ENCODE results near the gene ARHGAP26. TPM values are rescaled to one million over a fixed set of nuclear protein-coding genes. Genes with fewer than 3 reads are reported as not detected.

ARHGAP26 gene
- polyA plus RNA-seq, 3 donors = 26.5 to 56.8 (median 28.7) TPM

DNA sequence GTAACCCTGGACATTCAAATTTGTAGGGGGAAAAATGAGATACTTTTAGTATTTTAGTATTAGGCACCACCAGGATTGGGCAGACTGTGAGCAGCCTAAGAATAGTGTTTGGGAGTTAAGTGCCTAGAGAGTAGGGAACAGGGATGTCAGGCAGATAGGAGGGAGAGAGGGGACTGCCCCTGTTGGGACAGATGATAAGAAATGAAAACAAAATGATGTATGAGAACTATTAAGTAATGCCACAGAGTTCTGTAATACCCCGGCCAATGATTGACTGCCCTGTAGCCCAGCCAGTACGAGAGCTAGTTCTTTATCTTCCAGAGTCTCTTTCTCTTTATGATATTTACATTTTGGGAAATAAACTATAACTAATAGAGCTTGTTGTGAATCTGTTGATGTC lies 24.4 kb downstream of the ARHGAP26 start:
- Histone ChIP-seq H2AFZ (ENCODE audit: insufficient read depth, low read depth, low read length, poor library complexity, severe bottlenecking) (no peak overlapping the region), H3K4me2 (replicated peaks; ENCODE audit: extremely low read depth, low read length, poor library complexity, severe bottlenecking) (peak overlapping the region; percentile 64)
- H3K4me1 Mint-ChIP-seq = peaks cover 96% of the 10 kb centered on the region

GRCh38 chr5:142795251-142795650 lies 25.1 kb downstream of the ARHGAP26 start:
- peak overlapping the region; percentile 64 to 98 for H3K27ac ChIP-seq (ENCODE audit: low read depth in 1 of 2, low read length in 2 of 2)

More for the DNA sequence above, 24.4 kb downstream of the ARHGAP26 start:
- TF ChIP-seq CTCF (IDR thresholded peaks at IDR 0.05) = no peak
- Histone ChIP-seq H3K27ac (ENCODE audit: low read depth in 1 of 2, low read length in 2 of 2) (peak overlapping the region; percentile 64 to 98), H3K36me3 (replicated peaks in 1 of 2; ENCODE audit: control insufficient read depth in 1 of 2, insufficient read depth in 2 of 2, low read length in 2 of 2) (peaks cover 14 to 41% of the 10 kb centered on the region in 2 donors), H3K9me3 (replicated peaks in 1 of 2; ENCODE audit: control insufficient read depth in 1 of 2, insufficient read depth in 1 of 2, low read length in 2 of 2) (no peaks in the 10 kb centered on the region), H4K20me1 (ENCODE audit: insufficient read depth, low read length) (peaks cover 16% of the 10 kb centered on the region), H3K4me3 (replicated peaks in 1 of 3; ENCODE audit: low read depth in 2 of 3, low read length in 3 of 3) (peak overlapping the region in 1 of 3 experiments; percentile 53), H3K9ac (ENCODE audit: insufficient read depth, low read length, poor library complexity, severe bottlenecking) (peak overlapping the region; percentile 39), H3K79me2 (ENCODE audit: insufficient read depth, low read length) (peaks cover 86% of the 10 kb centered on the region), H3K27me3 (ENCODE audit: control insufficient read depth in 2 of 2, insufficient read depth in 2 of 2, low read length in 2 of 2) (no peaks in the 10 kb centered on the region), H3K4me1 (ENCODE audit: control insufficient read depth in 1 of 2, insufficient read depth in 2 of 2, low read length in 2 of 2) (peaks cover 71 to 74% of the 10 kb centered on the region in 2 donors)
- Mint-ChIP-seq H3K27me3 (ENCODE audit: low read depth in 3 of 3) (peaks cover 0 to 4% (median 2%) of the 10 kb centered on the region in 3 donors), H3K9me3 (no peaks in the 10 kb centered on the region), H3K4me3 (peak overlapping the region in 1 of 2 donors; percentile 78), H3K27ac (peak overlapping the region; percentile 98 to 100 (median 99)), H3K36me3 (peaks cover 53 to 80% of the 10 kb centered on the region in 2 donors)
- intact Hi-C loops (cut with micrococcal nuclease) = loop anchor here in 1 of 2 donors (5.0 kb wide), 1 partner anchor 33 kb away; no protein-coding TSS in a partner anchor
- DNase-seq = peak in 2 of 3 donors; percentile 64 to 65
- no CpG with 5 or more reads among the region's 2 CpGs for WGBS (ENCODE audit: insufficient coverage)

More at GRCh38 chr5:142795251-142795650, 25.1 kb downstream of the ARHGAP26 start:
- H3K36me3 Mint-ChIP-seq = peaks cover 48 to 77% of the 10 kb centered on the region in 2 donors
- Histone ChIP-seq H3K9me3 (replicated peaks in 1 of 2; ENCODE audit: control insufficient read depth in 1 of 2, insufficient read depth in 1 of 2, low read length in 2 of 2) (no peaks in the 10 kb centered on the region), H3K9ac (ENCODE audit: insufficient read depth, low read length, poor library complexity, severe bottlenecking) (peak overlapping the region; percentile 39), H3K79me2 (ENCODE audit: insufficient read depth, low read length) (peaks cover 86% of the 10 kb centered on the region), H3K27me3 (ENCODE audit: control insufficient read depth in 2 of 2, insufficient read depth in 2 of 2, low read length in 2 of 2) (no peaks in the 10 kb centered on the region), H3K36me3 (replicated peaks in 1 of 2; ENCODE audit: control insufficient read depth in 1 of 2, insufficient read depth in 2 of 2, low read length in 2 of 2) (peaks cover 11 to 34% of the 10 kb centered on the region in 2 donors), H3K4me1 (ENCODE audit: control insufficient read depth in 1 of 2, insufficient read depth in 2 of 2, low read length in 2 of 2) (peaks cover 78 to 81% of the 10 kb centered on the region in 2 donors), H4K20me1 (ENCODE audit: insufficient read depth, low read length) (peaks cover 10% of the 10 kb centered on the region), H2AFZ (ENCODE audit: insufficient read depth, low read depth, low read length, poor library complexity, severe bottlenecking) (no peak overlapping the region), H3K4me2 (replicated peaks; ENCODE audit: extremely low read depth, low read length, poor library complexity, severe bottlenecking) (peak overlapping the region; percentile 64), H3K4me3 (replicated peaks in 1 of 3; ENCODE audit: low read depth in 2 of 3, low read length in 3 of 3) (peak overlapping the region in 1 of 3 experiments; percentile 53)
- intact Hi-C loops (cut with micrococcal nuclease) = no loop called here
- peaks cover 0 to 4% (median 2%) of the 10 kb centered on the region in 3 donors for H3K27me3 Mint-ChIP-seq (ENCODE audit: low read depth in 3 of 3)
- peak overlapping the region in 1 of 2 donors; percentile 78 for H3K4me3 Mint-ChIP-seq
- peak overlapping the region; percentile 98 to 100 (median 99) for H3K27ac Mint-ChIP-seq
- no peaks in the 10 kb centered on the region for H3K9me3 Mint-ChIP-seq
- WGBS (ENCODE audit: insufficient coverage) = 0% methylated on average over 2 of the region's 3 CpGs
- peaks cover 97% of the 10 kb centered on the region for H3K4me1 Mint-ChIP-seq
- peak; percentile 82 to 94 (median 92) for DNase-seq
- TF ChIP-seq CTCF (IDR thresholded peaks at IDR 0.05) = no peak
